CD4-positive, CD25-positive, alpha-beta regulatory T cell (primary cell): ENCODE results near the gene STARD4. TPM values are rescaled to one million over a fixed set of nuclear protein-coding genes. Genes with fewer than 3 reads are reported as not detected.

Source experiments
- ATAC-seq, 2 donors: fragments of 150-1000 bp; cut with Tn5 transposase; one replicate each; pipeline ENCODE4 v1.10.0; 2021; ENCODE audit warnings: low read depth in 2 of 2, moderate number of reproducible peaks in 2 of 2, moderate library complexity in 1 of 2
- DNase-seq, 3 donors: peaks; one replicate each; pipeline versions ENCODE4 v3.0.0 to v3.0.0-alpha.2; 2012 to 2022; ENCODE audit warnings: mixed read lengths in 1 of 3
- H3K27ac ChIP-seq: one replicate; pipeline ENCODE4 v1.7.0; 2013; ENCODE audit warnings: mild to moderate bottlenecking, low read length; ENCODE audit not compliant: insufficient read depth, poor library complexity, severe bottlenecking
- H3K27me3 ChIP-seq: one replicate; pipeline ENCODE4 v1.7.0; 2013; ENCODE audit warnings: low read length; ENCODE audit not compliant: control insufficient read depth, insufficient read depth
- H3K36me3 ChIP-seq: one replicate; pipeline ENCODE4 v1.7.0; 2013; ENCODE audit warnings: mild to moderate bottlenecking, low read length, moderate library complexity; ENCODE audit not compliant: control insufficient read depth, insufficient read depth
- H3K4me1 ChIP-seq: 2 replicates; pipeline ENCODE4 v1.7.0; 2013; ENCODE audit warnings: mild to moderate bottlenecking, low read length; ENCODE audit not compliant: insufficient read depth, control insufficient read depth, poor library complexity, severe bottlenecking
- H3K4me3 ChIP-seq: one replicate; pipeline ENCODE4 v1.7.0; 2013; ENCODE audit warnings: low read depth, mild to moderate bottlenecking, low read length, moderate library complexity
- H3K9me3 ChIP-seq, 2 experiments: 1 replicate in 1 of 2; 2 replicates in 1 of 2; pipeline ENCODE4 v1.7.0; 2013; ENCODE audit warnings: low read length in 2 of 2, mild to moderate bottlenecking in 1 of 2, moderate library complexity in 1 of 2; ENCODE audit not compliant: control insufficient read depth in 2 of 2
- H3K27ac Mint-ChIP-seq, 3 donors: one replicate each; pipeline ENCODE4 v1.8.0; 2020 to 2022; ENCODE audit warnings: mild to moderate bottlenecking in 3 of 3, mixed read lengths in 3 of 3, moderate library complexity in 2 of 3
- H3K27me3 Mint-ChIP-seq: one replicate; pipeline ENCODE4 v1.8.0; 2022; ENCODE audit warnings: mild to moderate bottlenecking, mixed read lengths
- H3K36me3 Mint-ChIP-seq: one replicate; pipeline ENCODE4 v1.8.0; 2020; ENCODE audit warnings: mixed read lengths
- H3K4me1 Mint-ChIP-seq, 4 donors: one replicate each; pipeline ENCODE4 v1.8.0; 2020 to 2022; ENCODE audit warnings: mixed read lengths in 4 of 4, mild to moderate bottlenecking in 1 of 4
- H3K4me3 Mint-ChIP-seq, 4 donors: one replicate each; pipeline ENCODE4 v1.8.0; 2020 to 2022; ENCODE audit warnings: mild to moderate bottlenecking in 4 of 4, mixed read lengths in 4 of 4, moderate library complexity in 3 of 4
- H3K9me3 Mint-ChIP-seq, 7 donors: one replicate each; pipeline ENCODE4 v1.8.0; 2020 to 2022; ENCODE audit warnings: mixed read lengths in 7 of 7, mild to moderate bottlenecking in 3 of 7, moderate library complexity in 2 of 7
- polyA plus RNA-seq, 4 donors: library from polyadenylated mRNA; unstranded; fragments of 300-500 nt; fragmentation: Illumina TruSeq; gene quantifications; one replicate each; pipeline ENCODE4 v1.2.3, GENCODE V29; 2021
- total RNA-seq: library from RNA; stranded (reverse); gene quantifications from one replicate; pipeline ENCODE4 v1.2.3, GENCODE V29; 2022

STARD4 gene
- total and polyA plus RNA-seq, 5 donors from 2014 or later, result 2.7 to 14.4 (median 4.8) TPM

DNA sequence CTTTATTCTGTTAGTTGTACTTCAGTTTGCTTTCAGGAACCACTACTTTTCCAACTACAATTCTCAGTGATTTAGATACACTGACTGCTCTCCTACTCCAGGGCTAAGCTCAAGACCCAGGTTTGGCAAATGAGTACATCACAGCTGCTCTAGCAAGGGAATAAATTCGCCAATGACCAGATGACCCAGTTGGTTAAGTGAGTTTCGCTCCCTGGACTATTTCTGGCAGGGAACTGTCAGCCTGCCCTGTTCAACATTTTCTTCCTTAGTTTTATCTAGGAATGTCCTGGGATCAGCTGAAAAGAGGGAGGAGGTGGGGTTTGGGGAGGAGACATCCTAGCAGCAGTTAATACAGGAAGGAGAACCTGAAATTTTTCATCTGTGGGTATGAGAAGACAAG lies 6.4 kb upstream of the STARD4 start:
- H3K36me3 ChIP-seq, result no peaks in the 10 kb centered on the region
- H3K27me3 ChIP-seq, result peaks cover 2% of the 10 kb centered on the region
- no peaks in the 10 kb centered on the region for H3K9me3 ChIP-seq
- DNase-seq (no peak), ATAC-seq (no peak)
- no peaks in the 10 kb centered on the region for H3K4me1 ChIP-seq
- no peak overlapping the region for H3K27ac Mint-ChIP-seq
- no peaks in the 10 kb centered on the region for H3K4me1 Mint-ChIP-seq
- H3K27me3 Mint-ChIP-seq, result peaks cover 8% of the 10 kb centered on the region
- no peaks in the 10 kb centered on the region for H3K9me3 Mint-ChIP-seq
- H3K27ac ChIP-seq, result no peak overlapping the region
- H3K4me3 ChIP-seq, result no peak overlapping the region
- no peak overlapping the region for H3K4me3 Mint-ChIP-seq
- H3K36me3 Mint-ChIP-seq, result no peaks in the 10 kb centered on the region

DNA sequence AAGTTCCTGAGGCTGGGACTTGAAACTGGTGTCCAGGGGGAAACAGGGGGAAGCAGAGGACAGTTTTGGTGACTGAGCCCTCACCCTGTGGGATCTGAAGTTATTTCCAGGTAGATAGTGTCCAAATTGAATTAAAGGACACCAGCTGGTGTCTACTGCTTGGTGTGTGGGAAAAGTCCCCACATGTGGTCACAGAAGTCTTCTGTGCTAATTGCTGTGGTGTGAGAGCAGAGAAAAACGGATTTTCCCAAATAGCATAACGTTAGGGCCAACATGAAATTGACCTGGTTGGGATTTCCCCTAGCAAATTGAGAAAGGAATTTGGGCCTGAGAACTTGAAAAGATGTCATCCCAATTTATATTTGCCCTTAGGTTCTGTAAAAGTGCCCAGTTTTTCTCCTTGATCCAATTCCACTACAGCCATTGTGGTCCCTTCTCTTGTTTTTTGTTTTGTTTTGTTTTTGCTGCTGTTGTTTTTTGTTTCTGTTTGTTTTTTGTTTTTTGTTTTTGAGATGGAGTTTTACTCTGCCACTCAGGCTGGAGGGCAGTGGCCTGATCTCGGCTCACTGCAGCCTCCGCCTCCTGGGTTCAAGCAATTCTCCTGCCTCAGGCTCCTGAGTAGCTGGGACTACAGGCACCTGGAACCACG lies 5.6 kb upstream of the STARD4 start:
- Histone ChIP-seq H3K27ac (no peak overlapping the region), H3K27me3 (no peaks in the 10 kb centered on the region), H3K4me3 (no peak overlapping the region), H3K36me3 (no peaks in the 10 kb centered on the region), H3K9me3 (no peaks in the 10 kb centered on the region), H3K4me1 (peaks cover 3% of the 10 kb centered on the region)
- Mint-ChIP-seq H3K36me3 (no peaks in the 10 kb centered on the region), H3K9me3 (no peaks in the 10 kb centered on the region), H3K4me1 (peaks cover 0 to 3% (median 1%) of the 10 kb centered on the region in 4 donors), H3K27me3 (peaks cover 8% of the 10 kb centered on the region), H3K4me3 (no peak overlapping the region), H3K27ac (no peak overlapping the region)
- ATAC-seq (no peak), DNase-seq (no peak)

DNA sequence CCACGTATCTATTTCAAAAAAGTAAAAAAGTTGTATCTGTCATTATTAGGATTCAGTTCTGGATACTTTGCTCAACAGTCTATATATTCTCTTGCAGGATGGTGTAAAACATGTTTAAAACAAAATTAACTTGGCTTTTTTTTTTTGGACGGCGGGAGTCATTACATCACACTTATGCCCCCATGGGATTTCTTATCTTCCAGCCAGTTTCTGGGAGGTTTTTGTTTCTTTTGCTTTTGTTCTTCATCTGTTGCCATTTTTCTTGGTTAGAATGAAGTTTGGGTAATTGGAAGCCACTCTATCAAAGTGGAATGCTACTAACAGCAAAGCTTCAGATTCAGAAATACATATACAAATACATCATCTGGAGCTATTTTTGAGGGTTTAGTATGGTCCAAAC lies 1.8 kb upstream of the STARD4 start:
- Mint-ChIP-seq H3K9me3 (no peaks in the 10 kb centered on the region), H3K27ac (no peak overlapping the region), H3K36me3 (no peaks in the 10 kb centered on the region), H3K4me3 (peak overlapping the region; percentile 33 to 72 (median 58)), H3K4me1 (peaks cover 13 to 34% (median 22%) of the 10 kb centered on the region in 4 donors), H3K27me3 (peaks cover 4% of the 10 kb centered on the region)
- ATAC-seq, result no peak
- Histone ChIP-seq H3K27ac (no peak overlapping the region), H3K4me3 (no peak overlapping the region), H3K27me3 (no peaks in the 10 kb centered on the region), H3K4me1 (peaks cover 31% of the 10 kb centered on the region), H3K36me3 (no peaks in the 10 kb centered on the region), H3K9me3 (no peaks in the 10 kb centered on the region)
- no peak for DNase-seq

DNA sequence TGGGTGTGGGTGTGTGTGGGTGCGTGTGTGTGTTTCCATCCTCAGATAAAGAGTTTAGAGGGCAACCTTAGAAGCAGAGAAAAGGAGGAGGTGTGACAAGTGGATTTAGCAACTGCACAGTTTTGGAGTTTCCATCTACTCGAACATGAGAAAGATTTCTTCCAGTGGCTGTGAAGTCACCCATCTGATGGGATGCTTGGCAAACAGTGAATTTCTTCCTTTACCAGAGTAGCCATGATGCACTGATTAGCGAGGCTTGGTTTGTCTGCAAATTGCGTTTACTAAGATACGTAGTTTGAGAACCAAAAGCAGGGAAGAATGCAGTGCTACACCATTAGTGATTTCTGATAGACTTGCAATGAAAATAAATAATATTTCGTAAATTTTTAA lies 791 bp upstream of the STARD4 start:
- no peak overlapping the region for H3K27ac ChIP-seq
- ATAC-seq (no peak), DNase-seq (no peak)
- H3K27me3 ChIP-seq, result no peaks in the 10 kb centered on the region
- H3K27ac Mint-ChIP-seq, result peak overlapping the region; percentile 87 to 96 (median 95)
- peaks cover 4% of the 10 kb centered on the region for H3K27me3 Mint-ChIP-seq
- H3K36me3 ChIP-seq, result no peaks in the 10 kb centered on the region
- peaks cover 31% of the 10 kb centered on the region for H3K4me1 ChIP-seq
- peak overlapping the region; percentile 97 to 100 (median 98) for H3K4me3 Mint-ChIP-seq
- H3K4me1 Mint-ChIP-seq, result peaks cover 16 to 37% (median 27%) of the 10 kb centered on the region in 4 donors
- peak overlapping the region; percentile 96 for H3K4me3 ChIP-seq
- H3K36me3 Mint-ChIP-seq, result no peaks in the 10 kb centered on the region
- H3K9me3 Mint-ChIP-seq, result no peaks in the 10 kb centered on the region
- H3K9me3 ChIP-seq, result no peaks in the 10 kb centered on the region

DNA sequence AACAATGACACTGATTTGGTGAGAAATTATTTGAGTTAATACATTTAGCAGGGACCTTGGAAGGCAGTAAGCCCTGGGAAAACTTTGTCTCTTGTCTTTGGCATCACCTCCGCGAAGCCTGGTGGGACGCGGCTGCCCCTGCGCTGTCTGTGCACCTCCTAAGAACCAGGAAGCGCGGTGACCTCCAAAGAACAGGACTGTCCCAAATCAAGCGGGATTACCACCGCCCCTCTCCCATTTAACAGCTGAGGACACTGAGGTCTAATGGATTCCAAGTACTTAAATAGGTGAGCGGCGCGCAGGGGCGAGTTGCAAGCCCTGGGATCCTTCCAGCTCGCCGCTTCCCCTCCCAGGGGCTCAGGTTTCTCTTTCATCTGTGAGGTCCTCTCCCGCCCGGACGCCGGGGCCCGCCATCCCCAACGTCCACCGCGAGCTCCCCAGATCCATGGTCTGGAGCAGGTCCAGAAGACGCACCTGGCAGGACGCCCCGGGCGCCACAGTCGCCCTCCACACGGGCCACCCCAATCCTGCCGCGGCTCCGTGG lies 432 bp downstream of the STARD4 start:
- H3K9me3 ChIP-seq, result no peaks in the 10 kb centered on the region
- ATAC-seq (no peak), DNase-seq (no peak)
- Mint-ChIP-seq H3K4me1 (peaks cover 16 to 40% (median 31%) of the 10 kb centered on the region in 4 donors), H3K27me3 (peaks cover 4% of the 10 kb centered on the region), H3K9me3 (no peaks in the 10 kb centered on the region), H3K36me3 (no peaks in the 10 kb centered on the region), H3K4me3 (peak overlapping the region; percentile 97 to 100 (median 98)), H3K27ac (peak overlapping the region; percentile 87 to 96 (median 95))
- peak overlapping the region; percentile 87 for H3K4me3 ChIP-seq
- no peaks in the 10 kb centered on the region for H3K36me3 ChIP-seq
- H3K4me1 ChIP-seq, result peaks cover 31% of the 10 kb centered on the region
- H3K27ac ChIP-seq, result peak overlapping the region; percentile 69
- no peaks in the 10 kb centered on the region for H3K27me3 ChIP-seq

DNA sequence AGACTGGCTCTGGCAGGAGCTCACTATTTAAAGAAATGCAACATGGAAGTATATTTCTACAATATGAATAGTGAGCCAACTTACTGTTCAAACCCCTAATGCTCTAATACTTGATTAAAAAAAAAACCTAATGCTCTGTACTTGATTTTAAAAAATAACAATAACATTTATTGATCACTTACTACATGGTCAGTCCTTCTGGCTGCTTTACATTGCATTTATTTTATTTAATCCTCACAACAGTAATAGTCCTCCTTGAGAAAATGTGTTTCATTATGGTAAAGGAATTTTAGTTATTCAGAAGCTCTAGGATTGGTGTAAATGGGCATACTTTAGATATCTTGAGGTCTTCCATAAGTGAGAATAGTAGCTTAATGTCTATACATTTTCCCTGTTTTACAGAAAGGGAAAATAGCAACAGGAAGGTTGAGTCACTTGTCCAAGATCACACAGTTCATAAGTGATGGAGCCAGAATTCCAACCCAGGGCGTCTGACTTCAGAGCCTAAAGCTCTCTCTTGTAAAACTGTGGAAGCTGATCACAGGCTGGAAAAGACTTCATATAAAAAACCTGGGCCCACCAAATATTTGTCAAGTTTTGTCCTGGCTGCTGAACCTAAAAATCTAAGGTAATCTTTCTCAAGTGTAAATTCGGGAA lies 1.0 kb downstream of the STARD4 start:
- Mint-ChIP-seq H3K4me3 (peak overlapping the region; percentile 97 to 100 (median 98)), H3K9me3 (no peaks in the 10 kb centered on the region), H3K27me3 (peaks cover 4% of the 10 kb centered on the region), H3K27ac (peak overlapping the region; percentile 20 to 96 (median 87)), H3K4me1 (peaks cover 16 to 40% (median 31%) of the 10 kb centered on the region in 4 donors), H3K36me3 (no peaks in the 10 kb centered on the region)
- Histone ChIP-seq H3K4me3 (peak overlapping the region; percentile 87), H3K27ac (no peak overlapping the region), H3K9me3 (no peaks in the 10 kb centered on the region), H3K27me3 (no peaks in the 10 kb centered on the region), H3K36me3 (no peaks in the 10 kb centered on the region), H3K4me1 (peaks cover 31% of the 10 kb centered on the region)
- ATAC-seq (no peak), DNase-seq (no peak)

DNA sequence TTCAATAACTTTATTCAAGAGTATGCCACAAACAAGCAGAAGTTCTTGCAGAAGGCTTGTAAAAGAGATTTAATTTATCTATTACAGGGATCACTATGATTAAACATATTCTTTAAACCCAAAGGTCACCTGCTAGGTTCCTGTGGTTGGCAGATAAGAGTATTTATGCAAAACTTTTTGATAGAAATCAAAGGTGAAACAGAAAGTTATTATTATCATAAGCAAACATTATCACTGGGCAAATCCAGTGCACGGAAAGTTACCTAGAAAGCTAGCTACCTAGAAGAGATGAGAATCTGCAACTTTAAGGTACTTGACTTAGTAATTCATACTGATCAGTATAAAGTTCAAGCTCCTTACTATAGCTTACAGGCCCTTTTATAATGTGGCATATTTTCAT lies 3.2 kb downstream of the STARD4 start:
- Histone ChIP-seq H3K36me3 (no peaks in the 10 kb centered on the region), H3K27ac (no peak overlapping the region), H3K27me3 (no peaks in the 10 kb centered on the region), H3K4me1 (peaks cover 31% of the 10 kb centered on the region), H3K9me3 (no peaks in the 10 kb centered on the region), H3K4me3 (no peak overlapping the region)
- Mint-ChIP-seq H3K4me3 (peak overlapping the region in 1 of 4 donors; percentile 36), H3K27ac (no peak overlapping the region), H3K27me3 (no peaks in the 10 kb centered on the region), H3K36me3 (no peaks in the 10 kb centered on the region), H3K4me1 (peaks cover 21 to 40% (median 33%) of the 10 kb centered on the region in 4 donors), H3K9me3 (no peaks in the 10 kb centered on the region)
- DNase-seq (peak in 1 of 3 donors; percentile 61), ATAC-seq (no peak)
